ENCODE measurements around the gene SIRPG. TPM values are rescaled to one million over a fixed set of nuclear protein-coding genes. Genes with fewer than 3 reads are reported as not detected.

The SIRPG gene
- total RNA-seq, 4 donors from 2014 or later: not detected

GRCh38 chr20:1672728-1673127 lies 15.1 kb upstream of the SIRPG start:
- H3K9me3 ChIP-seq: no peaks in the 10 kb centered on the region
- no peaks in the 10 kb centered on the region for H3K36me3 ChIP-seq
- 67% methylated on average over 3 of the region's 3 CpGs for WGBS, 2 donors
- no peak for DNase-seq
- intact Hi-C loops (cut with DNase I): no loop called here
- H3K27me3 ChIP-seq: no peaks in the 10 kb centered on the region
- TF ChIP-seq, protein P1, sequence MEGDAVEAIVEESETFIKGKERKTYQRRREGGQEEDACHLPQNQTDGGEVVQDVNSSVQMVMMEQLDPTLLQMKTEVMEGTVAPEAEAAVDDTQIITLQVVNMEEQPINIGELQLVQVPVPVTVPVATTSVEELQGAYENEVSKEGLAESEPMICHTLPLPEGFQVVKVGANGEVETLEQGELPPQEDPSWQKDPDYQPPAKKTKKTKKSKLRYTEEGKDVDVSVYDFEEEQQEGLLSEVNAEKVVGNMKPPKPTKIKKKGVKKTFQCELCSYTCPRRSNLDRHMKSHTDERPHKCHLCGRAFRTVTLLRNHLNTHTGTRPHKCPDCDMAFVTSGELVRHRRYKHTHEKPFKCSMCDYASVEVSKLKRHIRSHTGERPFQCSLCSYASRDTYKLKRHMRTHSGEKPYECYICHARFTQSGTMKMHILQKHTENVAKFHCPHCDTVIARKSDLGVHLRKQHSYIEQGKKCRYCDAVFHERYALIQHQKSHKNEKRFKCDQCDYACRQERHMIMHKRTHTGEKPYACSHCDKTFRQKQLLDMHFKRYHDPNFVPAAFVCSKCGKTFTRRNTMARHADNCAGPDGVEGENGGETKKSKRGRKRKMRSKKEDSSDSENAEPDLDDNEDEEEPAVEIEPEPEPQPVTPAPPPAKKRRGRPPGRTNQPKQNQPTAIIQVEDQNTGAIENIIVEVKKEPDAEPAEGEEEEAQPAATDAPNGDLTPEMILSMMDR (IDR thresholded peaks at IDR 0.05): no peak
- no peak for TF ChIP-seq POLR2A (IDR thresholded peaks at IDR 0.05)
- no peak overlapping the region for H3K4me3 ChIP-seq (replicated peaks in 1 of 3)
- H3K27ac ChIP-seq: no peak overlapping the region
- no peaks in the 10 kb centered on the region for H3K4me1 ChIP-seq

GRCh38 chr20:1671891-1672669 lies 14.5 kb upstream of the SIRPG start:
- H3K27me3 ChIP-seq: no peaks in the 10 kb centered on the region
- DNase-seq: no peak
- WGBS, 2 donors: 78 to 88% methylated on average over 11 of the region's 11 CpGs
- TF ChIP-seq, protein P1 (IDR thresholded peaks at IDR 0.05): no peak
- TF ChIP-seq POLR2A (IDR thresholded peaks at IDR 0.05): no peak
- H3K9me3 ChIP-seq: no peaks in the 10 kb centered on the region
- no peak overlapping the region for H3K27ac ChIP-seq
- H3K4me1 ChIP-seq: no peaks in the 10 kb centered on the region
- intact Hi-C loops (cut with DNase I): no loop called here
- H3K4me3 ChIP-seq (replicated peaks in 1 of 3): no peak overlapping the region
- no peaks in the 10 kb centered on the region for H3K36me3 ChIP-seq

DNA sequence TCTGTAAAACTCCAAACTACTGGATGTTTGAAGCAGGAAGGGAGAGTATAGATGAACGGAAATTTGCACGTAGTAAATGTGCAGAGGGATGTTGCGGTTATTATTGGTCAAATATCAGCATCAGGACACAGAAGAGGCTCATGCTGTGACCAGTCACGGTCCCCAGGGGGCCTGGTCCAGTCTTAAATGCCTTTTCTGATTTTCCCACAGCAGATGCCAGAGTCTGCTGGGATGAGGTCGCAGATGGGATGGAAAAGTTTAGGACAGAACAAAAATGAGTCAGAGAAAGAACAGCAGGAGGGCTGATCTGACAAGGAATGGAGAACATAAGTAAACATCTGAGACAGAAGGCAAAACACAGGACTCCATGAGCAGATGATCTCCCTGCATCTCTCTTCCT lies 11.7 kb upstream of the SIRPG start:
- Histone ChIP-seq H3K36me3 (no peaks in the 10 kb centered on the region), H3K4me3 (replicated peaks in 1 of 3) (no peak overlapping the region), H3K27me3 (no peaks in the 10 kb centered on the region), H3K4me1 (no peaks in the 10 kb centered on the region), H3K27ac (no peak overlapping the region), H3K9me3 (no peaks in the 10 kb centered on the region)
- DNase-seq: no peak
- TF ChIP-seq, protein P1 (IDR thresholded peaks at IDR 0.05): no peak
- no peak for TF ChIP-seq POLR2A (IDR thresholded peaks at IDR 0.05)
- intact Hi-C loops (cut with DNase I): no loop called here
- WGBS, 2 donors: 77 to 80% methylated on average over 5 of the region's 5 CpGs

- no peaks in the 10 kb centered on the region for H3K36me3 ChIP-seq
- no peaks in the 10 kb centered on the region for H3K9me3 ChIP-seq
- TF ChIP-seq, protein P1 (IDR thresholded peaks at IDR 0.05): no peak
- H3K4me3 ChIP-seq (replicated peaks in 1 of 3): no peak overlapping the region
- no peaks in the 10 kb centered on the region for H3K27me3 ChIP-seq
- 77 to 81% methylated on average over 1 of the region's 1 CpG for WGBS, 2 donors
- no peak overlapping the region for H3K27ac ChIP-seq
- no peaks in the 10 kb centered on the region for H3K4me1 ChIP-seq
- no peak for DNase-seq
- intact Hi-C loops (cut with DNase I): no loop called here
Measured at GRCh38 chr20:1667502-1668085, 10.0 kb upstream of the SIRPG start.

GRCh38 chr20:1666802-1667201 lies 9.2 kb upstream of the SIRPG start:
- Histone ChIP-seq H3K4me1 (no peaks in the 10 kb centered on the region), H3K9me3 (no peaks in the 10 kb centered on the region), H3K27ac (no peak overlapping the region), H3K4me3 (replicated peaks in 1 of 3) (no peak overlapping the region), H3K27me3 (no peaks in the 10 kb centered on the region), H3K36me3 (no peaks in the 10 kb centered on the region)
- DNase-seq: no peak
- intact Hi-C loops (cut with DNase I): no loop called here
- 69 to 75% methylated on average over 5 of the region's 5 CpGs for WGBS, 2 donors
- TF ChIP-seq, protein P1 (IDR thresholded peaks at IDR 0.05): no peak
- TF ChIP-seq POLR2A (IDR thresholded peaks at IDR 0.05): no peak

All from thyroid gland (tissue), 4 donors.